Left cardiac atrium (tissue), 4 donors: ENCODE measurements around the gene CFAP46. TPM values are rescaled to one million over a fixed set of nuclear protein-coding genes. Genes with fewer than 3 reads are reported as not detected.
"Not testable (repeated sequence)": the region's sequence is repeated elsewhere in the genome, so short reads cannot be mapped to it uniquely, and the experiment has no call there.

Experiments used
- ATAC-seq, 2 donors: fragments of 200-7000 bp; cut with Tn5 transposase; one replicate each; pipeline ENCODE4 v1.9.1; 2020; ENCODE audit warnings: mild to moderate bottlenecking in 2 of 2, moderate library complexity in 2 of 2
- DNase-seq: peaks from one replicate; pipeline ENCODE4 v3.0.0-alpha.2; 2020
- intact Hi-C, 2 donors: fragments of 100-400 bp; cut with DNase I; formaldehyde crosslinking; loops; one replicate each; pipeline versions ENCODE4 v1.14.1 to v1.15.1; 2022 to 2023
- total RNA-seq, 2 donors: library from RNA; stranded (reverse); fragmentation: NEBNext Ultra II Directional; extraction: Animal tissue kit (Norgen Biotek cat#: 25700); gene quantifications; one replicate each; pipeline ENCODE4 v1.2.1, GENCODE V29; 2021
- donor health status: DM: no; HTN: yes; CAD: no.
- donor health status: DM: no; HTN: yes; CAD: no; lungs with severe emphysema.
- donor health status: DM: yes; HTN: yes; CAD: no.
- donor health status: Dilated cardiomyopathy.

CFAP46 gene
- total RNA-seq, 2 donors from 2014 or later = 1.2 to 1.7 TPM

- no peak for DNase-seq
- intact Hi-C loops = no loop called here
- ATAC-seq = no peak
Observed at GRCh38 chr10:132783940-132784865, 158.2 kb downstream of the CFAP46 start.

DNA sequence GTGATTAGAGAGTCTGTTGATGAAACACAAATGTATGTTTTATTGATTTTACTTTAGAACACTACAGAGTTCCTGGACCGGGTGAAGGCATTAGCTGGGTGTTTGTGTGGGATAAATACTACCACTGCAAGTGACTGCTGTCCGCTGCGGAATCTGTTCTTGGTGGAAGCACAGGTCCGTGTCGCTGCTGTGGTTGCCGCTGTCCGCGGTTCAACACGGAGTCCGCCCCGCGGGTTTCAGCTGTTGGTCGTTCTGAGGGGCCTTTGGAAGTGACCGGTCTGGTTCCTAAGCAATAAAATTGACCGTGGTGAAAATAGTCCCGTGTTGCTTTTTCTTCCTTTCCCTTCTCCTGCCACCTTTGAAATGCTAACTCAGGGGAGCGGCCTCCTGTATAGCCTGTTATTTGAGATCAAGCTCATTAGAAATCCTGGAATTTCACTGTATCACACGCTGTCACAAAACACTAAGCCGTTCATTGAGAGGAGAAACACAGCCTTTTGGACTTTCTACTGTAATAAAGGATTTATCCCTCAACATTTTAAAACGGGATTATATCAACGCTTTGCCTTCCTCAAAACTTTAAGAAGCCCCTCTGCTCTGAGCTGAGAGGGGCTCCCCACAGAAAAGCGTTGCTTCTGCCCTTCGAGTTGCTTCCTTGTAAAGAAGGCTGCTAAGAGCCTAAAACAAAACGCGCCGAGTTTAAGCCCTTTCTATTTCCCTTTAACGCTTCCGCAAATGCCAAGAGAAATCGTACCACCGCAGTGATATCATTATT is 159.0 kb downstream of the CFAP46 start:
- intact Hi-C loops = no loop called here
- ATAC-seq (no peak), DNase-seq (no peak)

- DNase-seq (no peak), ATAC-seq (no peak)
- intact Hi-C loops = no loop called here
Observed at GRCh38 chr10:132781556-132781955, 160.8 kb downstream of the CFAP46 start.

DNA sequence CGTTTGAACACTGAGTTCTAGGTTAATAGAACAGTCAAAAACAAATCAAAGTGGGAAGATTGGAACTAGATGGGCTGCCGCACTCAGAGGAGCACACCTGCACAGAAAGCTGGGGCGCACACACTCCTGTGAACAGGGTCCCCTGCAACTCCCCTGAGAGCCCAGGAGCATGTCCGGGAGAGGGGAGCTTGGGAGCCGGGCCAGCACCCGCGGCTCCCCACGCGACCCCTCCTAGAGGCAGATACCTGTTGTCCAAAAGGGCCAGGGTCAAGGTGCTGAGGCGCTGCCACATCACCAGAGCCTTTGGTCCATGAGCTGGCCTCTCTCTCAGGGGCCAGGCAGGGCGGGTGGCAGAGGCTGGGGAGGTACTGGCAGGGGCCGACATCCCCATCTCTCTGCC is 162.0 kb downstream of the CFAP46 start:
- ATAC-seq (no peak), DNase-seq (no peak)
- intact Hi-C loops = no loop called here

DNA sequence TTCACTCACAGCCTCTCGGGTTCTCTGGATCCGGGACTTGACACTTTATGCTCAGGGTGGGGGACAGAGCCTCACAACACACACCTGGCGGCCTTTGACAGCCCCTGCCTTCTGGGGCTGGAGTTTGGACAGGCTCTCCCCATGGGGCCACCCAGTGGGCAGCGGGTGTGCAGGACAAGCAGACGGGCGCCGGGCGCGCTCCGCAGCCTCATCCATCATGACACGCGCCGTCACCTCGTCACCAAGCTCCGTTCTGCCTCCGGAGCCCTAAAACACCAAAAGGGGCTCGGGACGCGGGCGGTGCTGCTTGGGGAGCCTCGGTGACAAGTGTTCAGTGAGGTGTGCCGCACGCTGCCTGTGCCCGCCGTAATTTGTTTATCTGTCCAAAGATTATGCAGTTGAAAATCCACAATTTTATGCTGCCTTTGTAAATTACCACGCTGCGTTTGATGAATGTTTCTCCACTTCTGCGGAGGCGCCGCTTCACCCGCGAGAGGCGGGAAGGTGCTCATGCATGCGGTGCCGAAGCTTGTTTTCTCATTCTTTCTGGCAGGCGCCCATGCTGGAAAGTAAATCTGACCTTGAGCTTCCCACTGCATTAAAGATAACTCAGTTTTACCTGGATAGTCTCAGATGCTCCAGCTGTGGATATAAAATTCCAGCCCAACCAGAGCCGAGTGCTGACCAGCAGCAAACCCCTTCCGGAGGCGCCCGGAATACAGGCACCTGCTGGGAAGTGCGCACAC is 162.6 kb downstream of the CFAP46 start:
- intact Hi-C loops = no loop called here
- no peak for DNase-seq
- ATAC-seq = no peak

DNA sequence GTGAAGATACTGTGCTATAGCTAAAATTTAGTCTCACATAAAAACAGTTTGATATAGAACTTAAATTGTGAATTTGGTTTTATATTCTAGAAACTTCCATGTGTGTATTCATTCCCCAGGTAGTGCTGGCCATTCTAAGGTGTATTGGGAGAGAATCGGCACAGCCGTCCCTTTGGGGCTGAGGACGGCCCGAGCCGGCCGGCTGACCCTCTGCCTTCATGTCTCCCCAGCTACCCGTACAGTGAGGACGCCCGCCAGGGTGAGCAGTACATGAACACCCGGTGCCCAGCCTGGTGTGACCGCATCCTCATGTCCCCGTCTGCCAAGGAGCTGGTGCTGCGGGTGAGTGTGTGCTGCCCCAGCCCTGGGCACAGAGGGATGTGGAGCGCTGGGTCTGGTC is 164.9 kb downstream of the CFAP46 start:
- intact Hi-C loops = no loop called here
- no peak for DNase-seq
- ATAC-seq = no peak

DNA sequence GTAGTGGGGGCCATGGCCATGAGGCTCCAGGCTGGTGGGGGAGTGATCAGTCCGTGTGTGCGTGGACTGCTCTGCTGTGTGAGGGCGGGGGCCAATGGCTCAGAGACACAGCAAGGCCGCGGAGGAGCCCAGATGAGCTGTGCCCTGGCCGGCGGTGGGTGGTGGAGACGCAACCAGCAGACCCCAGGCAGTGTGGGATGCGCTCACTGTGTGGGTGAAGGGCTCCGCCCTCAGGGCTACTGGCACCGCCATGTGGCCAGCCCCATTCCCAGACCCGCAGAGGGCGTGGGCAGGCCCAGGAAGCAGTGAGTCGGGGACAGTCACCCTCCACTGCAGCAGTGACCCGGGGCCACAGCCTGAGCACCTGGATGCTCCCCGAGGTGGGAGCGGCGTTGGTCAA is 165.5 kb downstream of the CFAP46 start:
- DNase-seq = no peak
- intact Hi-C loops = no loop called here
- ATAC-seq = peak in 1 of 2 donors; percentile 25

GRCh38 chr10:132776186-132776585 is 166.2 kb downstream of the CFAP46 start:
- ATAC-seq (no peak), DNase-seq (no peak)
- intact Hi-C loops = no loop called here

- intact Hi-C loops = no loop called here
- no peak for DNase-seq
- peak in 1 of 2 donors; percentile 38 for ATAC-seq
Observed at GRCh38 chr10:132774902-132775863, 167.2 kb downstream of the CFAP46 start.

GRCh38 chr10:132774181-132774901 is 168.0 kb downstream of the CFAP46 start:
- intact Hi-C loops = no loop called here
- ATAC-seq (no peak), DNase-seq (no peak)

- intact Hi-C loops, DNase-seq, ATAC-seq: not testable (repeated sequence)
Observed at GRCh38 chr10:132772816-132773215, 169.6 kb downstream of the CFAP46 start.

- ATAC-seq (no peak), DNase-seq (no peak)
- intact Hi-C loops = no loop called here
Observed at GRCh38 chr10:132770061-132771021, 172.0 kb downstream of the CFAP46 start.

DNA sequence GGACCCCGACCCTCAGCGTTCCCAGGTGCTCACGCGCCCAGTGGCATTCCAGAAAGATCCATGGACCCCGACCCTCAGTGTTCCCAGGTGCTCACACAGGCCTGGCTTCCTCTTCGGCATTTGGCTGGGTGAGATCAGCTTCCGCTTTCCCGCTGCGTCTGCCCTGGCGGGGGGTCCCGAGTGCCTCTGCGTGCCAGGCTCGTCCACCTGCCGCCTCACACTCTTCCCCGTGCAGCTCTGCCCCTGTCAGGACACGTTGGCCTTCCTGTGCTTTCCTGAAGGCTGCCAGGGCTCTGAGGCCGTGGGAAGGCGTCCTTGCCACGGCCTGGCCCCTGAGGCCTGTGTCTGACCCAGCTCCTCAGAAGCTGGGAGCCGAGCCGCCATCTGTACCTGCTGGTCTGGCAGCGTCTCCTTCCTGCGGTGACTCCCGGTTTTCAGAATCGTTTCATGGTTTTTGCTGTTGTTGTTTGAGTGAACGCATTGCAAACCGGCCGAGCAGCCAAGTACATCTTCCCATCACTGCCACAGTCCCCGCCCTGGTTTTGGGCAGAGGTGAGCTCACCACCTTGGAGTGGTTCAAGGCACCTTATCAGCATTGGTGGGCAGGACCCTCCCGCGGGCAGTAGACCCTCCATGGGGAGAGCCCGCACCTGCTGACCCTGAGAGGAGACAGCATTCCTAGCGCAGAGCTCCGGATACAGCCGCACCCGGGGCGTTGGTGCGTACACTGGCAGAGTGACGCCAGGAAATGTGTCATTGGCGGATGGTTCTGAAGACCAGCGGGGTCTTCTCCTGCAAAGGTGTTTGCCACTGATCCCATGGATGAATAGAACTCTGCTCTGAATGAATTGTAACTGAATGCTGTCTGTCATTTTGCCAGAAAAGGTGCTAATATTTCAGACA is 173.8 kb downstream of the CFAP46 start:
- intact Hi-C loops = no loop called here
- ATAC-seq = no peak

GRCh38 chr10:132766291-132766690 is 176.1 kb downstream of the CFAP46 start:
- DNase-seq (no peak), ATAC-seq (no peak)
- intact Hi-C loops = no loop called here

More for the DNA sequence above, 173.8 kb downstream of the CFAP46 start:
- DNase-seq = no peak

DNA sequence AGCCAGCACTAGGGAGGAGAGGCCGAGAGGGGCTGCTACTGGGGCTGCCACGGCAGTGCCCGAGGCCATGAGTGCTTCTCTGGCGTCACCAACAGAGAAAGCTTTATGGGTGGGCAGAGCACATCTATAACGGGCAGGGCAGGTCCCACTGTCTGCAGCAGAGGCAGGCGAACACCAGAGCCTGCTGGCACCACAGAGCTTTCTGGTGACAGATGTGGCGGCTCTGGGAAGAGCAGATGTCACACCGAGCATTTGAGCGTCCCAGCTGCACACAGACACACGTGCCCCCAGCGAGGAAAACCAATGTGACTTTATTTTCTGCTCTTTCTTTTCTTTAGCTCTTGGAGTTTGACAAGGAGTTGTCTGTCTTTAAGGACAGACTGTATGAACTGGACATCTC is 176.9 kb downstream of the CFAP46 start:
- DNase-seq (no peak), ATAC-seq (no peak)
- intact Hi-C loops = no loop called here

- DNase-seq (no peak), ATAC-seq (no peak)
- intact Hi-C loops = no loop called here
Observed at GRCh38 chr10:132764108-132764507, 178.3 kb downstream of the CFAP46 start.
